Omental fat pad (tissue), 4 donors: ENCODE data around the gene RAC2. TPM values are rescaled to one million over a fixed set of nuclear protein-coding genes. Genes with fewer than 3 reads are reported as not detected.

Source experiments
- ATAC-seq: fragments of 150-250 bp; one replicate; pipeline ENCODE4 v1.9.1; 2016; ENCODE audit warnings: mild to moderate bottlenecking, moderate library complexity; ENCODE audit not compliant: low FRiP score
- DNase-seq: peaks from one replicate; pipeline ENCODE4 v3.0.0-alpha.2; 2019; ENCODE audit warnings: low spot score
- total RNA-seq, 4 donors: library from RNA; depleted of rRNA; stranded (reverse); fragments of >200 nt; gene quantifications; one replicate each; pipeline ENCODE4 v1.1.0, GENCODE V29; 2016
- TF ChIP-seq, protein P1 (sequence below), 3 donors: fragments of 450-650 bp; IDR thresholded peaks; one replicate each; pipeline ENCODE4 v1.5.1; 2016 to 2017; ENCODE audit warnings: antibody characterized with exemption in 3 of 3, mild to moderate bottlenecking in 3 of 3, moderate library complexity in 2 of 3

RAC2 gene
- total RNA-seq, 4 donors from 2014 or later = 11.0 to 51.6 (median 20.0) TPM

DNA sequence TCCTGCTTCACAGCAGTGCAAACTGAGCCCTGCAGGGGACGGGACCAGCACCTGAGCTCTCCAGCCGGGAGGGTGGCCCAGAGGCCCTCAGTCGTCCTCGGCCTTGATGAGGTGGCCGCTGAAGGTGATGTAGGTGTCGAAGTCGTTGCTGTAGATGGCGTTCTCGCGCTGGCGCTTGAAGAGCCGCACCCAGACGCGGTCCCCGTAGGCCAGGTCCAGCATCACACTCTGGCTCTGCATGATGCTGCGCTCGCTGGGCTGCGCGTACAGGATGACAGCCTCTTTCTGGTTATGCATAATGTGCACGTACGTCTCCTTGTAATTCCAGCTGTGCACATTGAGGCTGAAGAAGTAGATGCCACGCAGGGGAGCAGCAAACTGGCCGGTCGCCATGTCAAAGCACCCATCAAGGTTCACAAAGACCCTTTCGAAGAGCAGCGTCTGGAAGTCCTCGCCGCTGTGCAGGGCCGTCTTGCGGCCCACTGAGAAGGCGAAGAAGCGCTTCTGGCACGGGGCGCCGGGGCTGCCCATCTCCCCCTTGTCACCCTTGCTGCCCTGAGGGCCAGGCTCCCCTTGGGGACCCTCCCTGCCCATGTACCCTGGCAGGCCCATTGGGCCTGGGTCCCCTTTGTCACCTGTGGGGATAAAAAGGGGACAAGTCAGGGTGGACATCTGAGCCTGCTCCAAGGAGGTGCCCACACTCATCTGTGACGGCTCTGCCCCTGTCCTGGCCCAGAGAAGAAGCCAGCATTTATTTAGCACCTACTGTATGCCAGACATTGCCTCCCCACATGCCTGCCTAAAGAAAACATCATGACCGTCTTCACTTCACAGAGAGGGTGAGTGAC lies 61.7 kb downstream of the RAC2 start:
- DNase-seq (no peak), ATAC-seq (no peak)
- TF ChIP-seq, protein P1, sequence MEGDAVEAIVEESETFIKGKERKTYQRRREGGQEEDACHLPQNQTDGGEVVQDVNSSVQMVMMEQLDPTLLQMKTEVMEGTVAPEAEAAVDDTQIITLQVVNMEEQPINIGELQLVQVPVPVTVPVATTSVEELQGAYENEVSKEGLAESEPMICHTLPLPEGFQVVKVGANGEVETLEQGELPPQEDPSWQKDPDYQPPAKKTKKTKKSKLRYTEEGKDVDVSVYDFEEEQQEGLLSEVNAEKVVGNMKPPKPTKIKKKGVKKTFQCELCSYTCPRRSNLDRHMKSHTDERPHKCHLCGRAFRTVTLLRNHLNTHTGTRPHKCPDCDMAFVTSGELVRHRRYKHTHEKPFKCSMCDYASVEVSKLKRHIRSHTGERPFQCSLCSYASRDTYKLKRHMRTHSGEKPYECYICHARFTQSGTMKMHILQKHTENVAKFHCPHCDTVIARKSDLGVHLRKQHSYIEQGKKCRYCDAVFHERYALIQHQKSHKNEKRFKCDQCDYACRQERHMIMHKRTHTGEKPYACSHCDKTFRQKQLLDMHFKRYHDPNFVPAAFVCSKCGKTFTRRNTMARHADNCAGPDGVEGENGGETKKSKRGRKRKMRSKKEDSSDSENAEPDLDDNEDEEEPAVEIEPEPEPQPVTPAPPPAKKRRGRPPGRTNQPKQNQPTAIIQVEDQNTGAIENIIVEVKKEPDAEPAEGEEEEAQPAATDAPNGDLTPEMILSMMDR (IDR thresholded peaks at IDR 0.05) = no peak

DNA sequence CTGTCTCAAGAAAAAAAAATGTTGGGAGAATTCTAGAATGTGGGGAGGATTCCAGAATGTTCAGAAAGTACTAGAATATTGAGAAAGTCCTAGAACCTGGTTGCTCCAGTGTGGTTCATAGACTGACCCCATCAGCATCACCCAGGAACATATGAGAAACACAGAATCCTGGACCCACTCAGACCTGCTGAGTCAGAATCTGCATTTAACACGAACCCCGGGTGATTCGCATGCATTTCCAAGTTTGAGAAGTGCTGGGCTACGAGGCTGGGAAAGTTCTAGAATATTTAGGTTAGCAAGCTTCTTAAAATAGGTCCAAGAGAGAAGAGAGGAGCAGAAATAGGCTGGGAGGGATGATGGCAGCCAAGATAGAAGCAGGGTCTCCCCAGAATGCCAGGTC lies 62.4 kb downstream of the RAC2 start:
- no peak for ATAC-seq

DNA sequence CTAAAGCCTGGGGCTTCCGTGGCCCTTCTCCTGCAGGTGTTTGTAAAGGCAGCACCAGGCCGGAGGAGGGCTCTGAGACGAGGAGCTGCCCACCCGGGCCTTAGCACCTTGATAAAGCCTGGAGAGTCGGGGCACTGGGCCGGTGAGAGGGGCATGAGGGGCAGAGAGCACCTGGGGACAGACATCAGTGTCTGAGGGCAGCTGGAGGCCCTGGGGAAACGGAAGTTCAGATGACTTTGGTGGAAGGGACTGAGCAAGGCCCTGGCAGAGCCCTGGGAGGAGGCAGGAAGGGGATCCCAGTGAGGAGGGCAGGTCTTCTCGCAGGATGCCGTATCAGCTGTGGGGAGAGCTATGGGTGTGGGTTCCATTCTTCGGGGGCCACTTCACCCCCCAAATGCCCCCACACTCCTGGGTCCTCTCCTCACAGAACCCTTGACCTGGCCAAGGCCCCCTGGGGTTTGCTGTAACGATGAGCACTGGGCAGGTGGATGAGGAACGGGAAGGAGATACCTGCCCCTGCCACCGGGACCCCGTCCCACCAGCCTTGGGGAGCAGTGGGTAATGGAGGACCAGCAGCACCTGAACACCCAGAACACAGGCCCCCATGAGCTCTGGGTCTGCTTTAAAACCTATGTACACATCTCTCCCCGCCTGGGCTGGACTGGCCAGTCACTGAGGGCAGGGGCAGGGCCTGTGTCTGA lies 63.4 kb downstream of the RAC2 start:
- DNase-seq (no peak), ATAC-seq (no peak)
- TF ChIP-seq, protein P1 (IDR thresholded peaks at IDR 0.05) = no peak

More for the DNA sequence above, 62.4 kb downstream of the RAC2 start:
- TF ChIP-seq, protein P1 (IDR thresholded peaks at IDR 0.05) = no peak
- no peak for DNase-seq

DNA sequence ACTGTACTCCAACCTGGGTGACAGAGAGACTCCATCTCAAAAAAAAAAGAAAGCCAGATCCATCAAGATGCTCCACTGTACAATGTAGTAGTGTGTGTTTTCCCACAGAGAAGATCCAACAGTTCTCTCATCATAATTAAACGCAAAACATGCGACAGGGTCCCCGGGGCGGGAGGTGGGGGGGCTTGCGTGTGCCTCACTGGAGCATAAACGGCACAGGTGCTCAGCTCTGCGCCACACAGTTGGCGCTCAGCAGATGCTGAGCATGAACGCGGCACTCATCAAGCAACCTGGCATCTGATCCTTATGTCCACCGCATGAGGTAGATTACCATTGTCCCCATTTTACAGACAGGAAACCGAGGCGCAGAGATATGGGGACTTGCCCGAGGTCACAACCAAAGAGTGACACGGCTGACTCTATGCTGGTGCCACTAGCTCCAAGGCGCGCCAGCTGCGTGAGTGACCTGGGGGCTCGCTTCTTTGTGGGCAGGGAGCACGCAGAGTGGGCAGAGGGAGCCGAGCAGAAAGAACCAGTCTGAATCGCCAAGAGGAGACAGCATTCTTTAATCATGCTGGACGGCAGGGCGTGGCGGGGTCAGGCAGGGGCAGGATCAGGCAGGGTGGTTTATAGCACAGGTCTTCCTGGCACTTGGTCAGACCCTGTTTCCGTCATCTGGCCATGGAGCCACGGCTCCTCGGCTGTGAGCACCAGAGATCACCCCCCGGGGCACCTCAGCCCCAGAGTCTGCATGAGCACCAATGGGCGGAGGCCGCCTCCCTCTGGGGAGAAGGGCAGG lies 64.2 kb downstream of the RAC2 start:
- no peak for DNase-seq
- ATAC-seq = no peak
- TF ChIP-seq, protein P1 (IDR thresholded peaks at IDR 0.05) = no peak

DNA sequence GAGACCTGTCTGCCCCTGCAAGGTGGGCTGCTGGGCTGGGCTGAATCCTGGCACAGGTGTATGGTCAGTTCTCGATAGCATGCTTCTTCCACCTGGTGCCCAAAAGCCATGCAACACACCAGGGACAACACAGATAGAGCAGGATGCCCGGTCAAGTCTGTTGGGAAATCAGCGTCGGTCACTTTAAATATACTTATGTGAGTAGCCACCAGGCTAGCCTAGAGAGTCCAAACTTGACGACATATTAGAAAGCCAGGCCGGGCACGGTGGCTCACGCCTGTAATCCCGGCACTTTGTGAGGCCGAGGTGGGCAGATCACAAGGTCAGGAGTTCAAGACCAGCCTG lies 65.0 kb downstream of the RAC2 start:
- DNase-seq = no peak
- no peak for ATAC-seq
- TF ChIP-seq, protein P1 (IDR thresholded peaks at IDR 0.05) = no peak

DNA sequence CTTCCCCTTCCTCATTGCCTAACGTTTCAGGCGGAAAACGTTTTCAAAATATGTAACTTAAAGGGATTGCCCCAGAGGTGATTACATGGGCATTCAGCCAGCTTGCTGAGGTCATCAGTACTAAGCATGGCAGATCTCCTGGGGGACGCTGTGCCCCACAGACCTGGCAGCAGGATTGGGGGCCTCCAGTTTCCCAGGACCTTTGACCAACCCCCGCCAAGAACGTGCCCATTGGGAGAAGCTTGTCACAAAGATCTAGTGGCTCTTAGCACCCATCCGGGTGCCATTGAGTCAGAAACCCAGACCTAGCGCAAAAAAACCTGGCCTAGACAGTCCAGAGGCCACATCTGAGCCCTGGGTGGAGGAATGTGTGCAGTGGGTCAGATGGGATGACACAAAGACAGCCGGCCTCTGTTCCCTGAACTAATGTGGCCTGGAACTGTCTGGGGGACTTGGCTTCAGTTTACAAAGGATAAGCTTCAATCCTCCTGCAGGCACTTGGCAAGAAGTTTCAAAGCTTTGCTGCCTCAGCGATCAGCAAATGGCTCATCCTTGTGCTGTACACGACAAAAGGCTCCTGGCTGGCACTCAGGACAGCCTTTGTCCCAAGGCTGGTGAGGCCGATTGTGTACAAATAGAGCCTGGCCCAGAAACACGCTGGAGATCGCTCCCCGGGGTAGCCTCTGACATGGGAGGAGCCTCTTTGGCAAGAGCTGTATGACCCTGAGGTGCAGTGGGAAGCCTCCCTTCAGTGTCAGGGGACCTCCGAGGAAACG lies 65.5 kb downstream of the RAC2 start:
- ATAC-seq (peak; percentile 25), DNase-seq (no peak)
- TF ChIP-seq, protein P1 (IDR thresholded peaks at IDR 0.05) = no peak
